Spleen (tissue), 7 donors: Measurements from ENCODE around the gene KIF2B.

Experiments
- POLR2AphosphoS5 ChIP-seq, 3 donors: sonication (generic); formaldehyde crosslinking; IDR thresholded peaks; one replicate each; pipeline ENCODE4 v1.5.1; 2017; ENCODE audit warnings: antibody characterized with exemption in 3 of 3
- TF ChIP-seq, protein P1 (sequence below), 11 experiments: fragments of 200-600 bp in 7 of 11; fragments of 450-650 bp in 4 of 11; sonication (generic) in 4 of 11; IDR thresholded peaks in 8 of 11; conservative IDR thresholded peaks in 3 of 11; 1 replicate in 7 of 11; 2 replicates in 4 of 11; pipeline versions ENCODE4 v1.4.0 to v1.8.0; 2016 to 2021; ENCODE audit warnings: antibody characterized with exemption in 11 of 11, inconsistent platforms in 4 of 11, mild to moderate bottlenecking in 1 of 11
- donor health status: DM: no; HTN: no; CAD: no; lungs with moderate emphysema.
- donor health status: DM: no; HTN: no; CAD: no.
- donor health status: DM: no; HTN: no; CAD: no.

DNA sequence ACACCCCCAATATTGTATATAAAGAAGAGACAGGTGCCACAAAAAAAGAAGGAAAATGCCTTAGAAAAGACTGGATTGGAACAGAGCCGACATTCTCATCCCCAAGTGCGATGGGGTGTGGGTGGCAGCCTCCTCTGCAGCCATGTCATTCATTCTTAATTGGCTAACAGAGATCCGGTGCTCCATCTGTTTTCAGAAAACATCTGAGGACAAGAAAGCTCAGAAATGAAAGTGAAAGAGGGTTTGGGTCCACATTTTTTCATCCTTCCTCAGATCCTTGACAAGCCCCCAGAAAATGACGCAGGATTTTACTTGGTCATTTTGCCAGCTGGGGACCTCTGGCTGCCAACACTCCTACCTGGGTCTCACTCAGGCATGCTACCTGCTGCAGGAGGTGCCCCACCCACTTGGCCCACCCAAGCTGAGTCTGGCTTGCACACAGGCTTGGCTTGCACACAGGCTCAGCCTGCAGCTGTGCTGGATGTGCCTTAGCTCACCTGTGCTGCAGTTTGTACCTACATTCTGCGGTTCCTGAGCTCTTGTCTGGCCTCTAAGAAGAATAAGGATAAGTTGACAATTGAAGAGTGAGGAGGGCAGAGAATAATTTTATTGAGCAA, 21.9 kb downstream of the KIF2B start:
- TF ChIP-seq, protein P1, sequence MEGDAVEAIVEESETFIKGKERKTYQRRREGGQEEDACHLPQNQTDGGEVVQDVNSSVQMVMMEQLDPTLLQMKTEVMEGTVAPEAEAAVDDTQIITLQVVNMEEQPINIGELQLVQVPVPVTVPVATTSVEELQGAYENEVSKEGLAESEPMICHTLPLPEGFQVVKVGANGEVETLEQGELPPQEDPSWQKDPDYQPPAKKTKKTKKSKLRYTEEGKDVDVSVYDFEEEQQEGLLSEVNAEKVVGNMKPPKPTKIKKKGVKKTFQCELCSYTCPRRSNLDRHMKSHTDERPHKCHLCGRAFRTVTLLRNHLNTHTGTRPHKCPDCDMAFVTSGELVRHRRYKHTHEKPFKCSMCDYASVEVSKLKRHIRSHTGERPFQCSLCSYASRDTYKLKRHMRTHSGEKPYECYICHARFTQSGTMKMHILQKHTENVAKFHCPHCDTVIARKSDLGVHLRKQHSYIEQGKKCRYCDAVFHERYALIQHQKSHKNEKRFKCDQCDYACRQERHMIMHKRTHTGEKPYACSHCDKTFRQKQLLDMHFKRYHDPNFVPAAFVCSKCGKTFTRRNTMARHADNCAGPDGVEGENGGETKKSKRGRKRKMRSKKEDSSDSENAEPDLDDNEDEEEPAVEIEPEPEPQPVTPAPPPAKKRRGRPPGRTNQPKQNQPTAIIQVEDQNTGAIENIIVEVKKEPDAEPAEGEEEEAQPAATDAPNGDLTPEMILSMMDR (IDR thresholded peaks at IDR 0.05 in 8 of 11, conservative IDR thresholded peaks at IDR 0.05 in 3 of 11): no peak
- TF ChIP-seq POLR2AphosphoS5 (IDR thresholded peaks at IDR 0.05): no peak
